Thyroid gland (tissue), 4 donors: ENCODE measurements around the gene RPS6KB2.

Source experiments
- POLR2A ChIP-seq, 2 donors: fragments of 450-650 bp; IDR thresholded peaks; one replicate each; pipeline ENCODE4 v1.6.1; 2017; ENCODE audit warnings: antibody characterized with exemption in 2 of 2, mild to moderate bottlenecking in 2 of 2, moderate library complexity in 1 of 2
- TF ChIP-seq, protein P1 (sequence below), 6 experiments: fragments of 200-600 bp in 3 of 6; fragments of 450-650 bp in 3 of 6; sonication (generic) in 3 of 6; IDR thresholded peaks; one replicate each; pipeline ENCODE4 v1.5.1; 2016 to 2019; ENCODE audit warnings: antibody characterized with exemption in 6 of 6, mild to moderate bottlenecking in 2 of 6, inconsistent platforms in 1 of 6, moderate library complexity in 1 of 6

DNA sequence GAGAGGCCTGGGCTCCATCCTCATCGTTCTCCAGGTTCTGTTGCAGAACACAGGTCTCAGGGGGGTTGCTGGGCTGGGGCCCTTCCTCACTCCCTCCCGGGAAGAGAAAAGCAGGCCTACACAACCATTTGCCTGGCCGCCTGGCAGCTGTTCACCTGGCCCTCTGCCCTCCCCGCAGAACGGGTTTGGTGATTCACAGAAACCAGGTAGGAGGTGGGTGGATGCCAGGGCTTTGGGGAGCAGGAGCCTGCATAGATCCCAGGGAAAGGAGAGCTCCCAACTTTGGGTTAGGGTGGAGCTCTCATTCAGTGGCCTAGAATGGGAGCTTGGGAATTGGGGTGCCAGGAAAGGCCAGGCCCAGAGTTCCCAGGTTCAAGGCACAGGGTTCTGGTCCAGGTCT lies 39.8 kb downstream of the RPS6KB2 start:
- TF ChIP-seq, protein P1, sequence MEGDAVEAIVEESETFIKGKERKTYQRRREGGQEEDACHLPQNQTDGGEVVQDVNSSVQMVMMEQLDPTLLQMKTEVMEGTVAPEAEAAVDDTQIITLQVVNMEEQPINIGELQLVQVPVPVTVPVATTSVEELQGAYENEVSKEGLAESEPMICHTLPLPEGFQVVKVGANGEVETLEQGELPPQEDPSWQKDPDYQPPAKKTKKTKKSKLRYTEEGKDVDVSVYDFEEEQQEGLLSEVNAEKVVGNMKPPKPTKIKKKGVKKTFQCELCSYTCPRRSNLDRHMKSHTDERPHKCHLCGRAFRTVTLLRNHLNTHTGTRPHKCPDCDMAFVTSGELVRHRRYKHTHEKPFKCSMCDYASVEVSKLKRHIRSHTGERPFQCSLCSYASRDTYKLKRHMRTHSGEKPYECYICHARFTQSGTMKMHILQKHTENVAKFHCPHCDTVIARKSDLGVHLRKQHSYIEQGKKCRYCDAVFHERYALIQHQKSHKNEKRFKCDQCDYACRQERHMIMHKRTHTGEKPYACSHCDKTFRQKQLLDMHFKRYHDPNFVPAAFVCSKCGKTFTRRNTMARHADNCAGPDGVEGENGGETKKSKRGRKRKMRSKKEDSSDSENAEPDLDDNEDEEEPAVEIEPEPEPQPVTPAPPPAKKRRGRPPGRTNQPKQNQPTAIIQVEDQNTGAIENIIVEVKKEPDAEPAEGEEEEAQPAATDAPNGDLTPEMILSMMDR (IDR thresholded peaks at IDR 0.05) = no peak
- TF ChIP-seq POLR2A (IDR thresholded peaks at IDR 0.05) = peak in 1 of 2 donors; percentile 25
